ENCODE data around the gene MED13L. TPM values are rescaled to one million over a fixed set of nuclear protein-coding genes. Genes with fewer than 3 reads are reported as not detected.

The MED13L gene
- total and polyA plus RNA-seq, 2 donors (not counting 3 experiments of a cell fraction or from before 2014, with no cell fraction given): 27.4 to 93.6 TPM

GRCh38 chr12:116174006-116174405 lies 103.5 kb downstream of the MED13L start:
- H4K20me1 ChIP-seq (replicated peaks; ENCODE audit: control insufficient read depth, extremely low read depth, insufficient read depth, low read length): peaks cover 32% of the 10 kb centered on the region
- FAIRE-seq: no peak
- dilution Hi-C loops (cut with MboI; ENCODE audit: extremely low pct_ligation_motif_present, low sequenced_read_pairs): no loop called here

More at GRCh38 chr12:116174006-116174405, 103.5 kb downstream of the MED13L start:
- Histone ChIP-seq H3K27ac (ENCODE audit: insufficient read depth, low read depth, low read length) (no peak overlapping the region), H3K36me3 (ENCODE audit: control insufficient read depth in 2 of 2, extremely low read depth in 1 of 2, insufficient read depth in 2 of 2, low read length in 2 of 2) (no peaks in the 10 kb centered on the region), H3K9me3 (replicated peaks; ENCODE audit: control insufficient read depth, insufficient read depth, low read length) (no peaks in the 10 kb centered on the region), H3K4me1 (ENCODE audit: control insufficient read depth, extremely low read depth, insufficient read depth, low read length) (peaks cover 18% of the 10 kb centered on the region), H3K9ac (replicated peaks; ENCODE audit: extremely low read depth, insufficient read depth, low read length) (no peak overlapping the region), H3K27me3 (ENCODE audit: control insufficient read depth in 2 of 2, insufficient read depth in 2 of 2, low read length in 2 of 2) (no peaks in the 10 kb centered on the region), H2AFZ (ENCODE audit: low read depth, low read length) (no peak overlapping the region), H3K79me2 (ENCODE audit: control insufficient read depth, insufficient read depth, low read length) (peaks cover 90% of the 10 kb centered on the region), H3K4me3 (replicated peaks in 1 of 3; ENCODE audit: insufficient read depth in 1 of 3, low read depth in 1 of 3, low read length in 3 of 3) (no peak overlapping the region), H3K4me2 (ENCODE audit: insufficient read depth, low read length) (no peak overlapping the region), H3K9me1 (replicated peaks; ENCODE audit: control insufficient read depth, extremely low read depth, insufficient read depth, low read length) (no peaks in the 10 kb centered on the region)
- intact Hi-C loops (cut with micrococcal nuclease): no loop called here
- ChIA-PET POLR2A (no interaction called here), CTCF (interaction anchor here (0.7 kb wide), 1 partner anchor 44 kb away, joined by 3 read pairs; no protein-coding TSS in a partner anchor)
- no TSS peak for BruUV-seq (replicated peaks)
- no peak for DNase-seq (ENCODE audit: low read depth, low spot score)
- TF ChIP-seq EZH2 (IDR thresholded peaks at IDR 0.05; ENCODE audit: borderline replicate concordance, low read depth, low read length, severe bottlenecking) (no peak), MYC (IDR thresholded peaks at IDR 0.05; ENCODE audit: low read depth, low read length) (no peak), GATA2 (IDR thresholded peaks at IDR 0.05; ENCODE audit: insufficient read depth, insufficient read length, low read depth, low read length) (no peak), MAX (IDR thresholded peaks at IDR 0.05; ENCODE audit: insufficient read depth, insufficient read length) (no peak), CTCF (IDR thresholded peaks at IDR 0.05; ENCODE audit: extremely low read depth in 1 of 2, insufficient read depth in 1 of 2, low read depth in 1 of 2, low read length in 2 of 2) (no peak), POLR2A (IDR thresholded peaks at IDR 0.05; ENCODE audit: low read depth, low read length) (no peak), POLR2AphosphoS5 (IDR thresholded peaks at IDR 0.05; ENCODE audit: insufficient read depth, low read depth, low read length) (no peak), FOS (IDR thresholded peaks at IDR 0.05; ENCODE audit: borderline replicate concordance, insufficient read depth, low read length) (no peak), JUN (IDR thresholded peaks at IDR 0.05; ENCODE audit: borderline replicate concordance, insufficient read depth, insufficient read length, low read depth) (no peak)
